ENCODE measurements around the gene RETSAT.

DNA sequence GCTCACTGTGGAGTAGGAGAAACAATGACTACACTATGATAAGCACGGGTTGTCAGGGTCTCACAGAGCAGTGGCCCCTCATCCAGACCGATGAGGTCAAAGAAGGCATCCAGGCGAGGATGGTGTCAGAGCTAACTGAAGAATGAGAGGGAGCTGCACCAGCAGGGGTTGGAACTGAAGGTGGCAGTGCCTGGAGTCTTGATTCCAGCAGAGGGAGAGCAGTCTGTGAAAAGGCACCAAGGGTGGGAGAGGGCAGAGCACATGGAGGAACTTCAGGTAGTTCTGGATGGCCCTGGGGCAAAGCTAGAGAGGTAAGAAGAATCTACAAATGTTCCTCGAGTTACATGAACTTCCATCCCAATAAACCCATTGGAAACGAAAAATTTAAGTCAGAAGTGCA is 12.9 kb upstream of the RETSAT start:
- TF ChIP-seq, protein P1, sequence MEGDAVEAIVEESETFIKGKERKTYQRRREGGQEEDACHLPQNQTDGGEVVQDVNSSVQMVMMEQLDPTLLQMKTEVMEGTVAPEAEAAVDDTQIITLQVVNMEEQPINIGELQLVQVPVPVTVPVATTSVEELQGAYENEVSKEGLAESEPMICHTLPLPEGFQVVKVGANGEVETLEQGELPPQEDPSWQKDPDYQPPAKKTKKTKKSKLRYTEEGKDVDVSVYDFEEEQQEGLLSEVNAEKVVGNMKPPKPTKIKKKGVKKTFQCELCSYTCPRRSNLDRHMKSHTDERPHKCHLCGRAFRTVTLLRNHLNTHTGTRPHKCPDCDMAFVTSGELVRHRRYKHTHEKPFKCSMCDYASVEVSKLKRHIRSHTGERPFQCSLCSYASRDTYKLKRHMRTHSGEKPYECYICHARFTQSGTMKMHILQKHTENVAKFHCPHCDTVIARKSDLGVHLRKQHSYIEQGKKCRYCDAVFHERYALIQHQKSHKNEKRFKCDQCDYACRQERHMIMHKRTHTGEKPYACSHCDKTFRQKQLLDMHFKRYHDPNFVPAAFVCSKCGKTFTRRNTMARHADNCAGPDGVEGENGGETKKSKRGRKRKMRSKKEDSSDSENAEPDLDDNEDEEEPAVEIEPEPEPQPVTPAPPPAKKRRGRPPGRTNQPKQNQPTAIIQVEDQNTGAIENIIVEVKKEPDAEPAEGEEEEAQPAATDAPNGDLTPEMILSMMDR (IDR thresholded peaks at IDR 0.05), result no peak
- TF ChIP-seq ZFX (IDR thresholded peaks at IDR 0.05; ENCODE audit: borderline replicate concordance), result no peak
